NCI-H526 (cell line): Measurements from ENCODE around the gene CNIH2.
A peak's percentile ranks its signal among the peaks of the same experiment; 100 is the strongest.
"Not testable (repeated sequence)": the region's sequence is repeated elsewhere in the genome, so short reads cannot be mapped to it uniquely, and the experiment has no call there.

ENCODE experiments used
- DNase-seq, 2 experiments: peaks; one replicate each; lab custom pipeline; 2025; lab: John Stamatoyannopoulos, UW

Gene CNIH2

GRCh38 chr11:66277064-66277463 lies 911 bp upstream of the CNIH2 start:
- DNase-seq = not testable (repeated sequence)

DNA sequence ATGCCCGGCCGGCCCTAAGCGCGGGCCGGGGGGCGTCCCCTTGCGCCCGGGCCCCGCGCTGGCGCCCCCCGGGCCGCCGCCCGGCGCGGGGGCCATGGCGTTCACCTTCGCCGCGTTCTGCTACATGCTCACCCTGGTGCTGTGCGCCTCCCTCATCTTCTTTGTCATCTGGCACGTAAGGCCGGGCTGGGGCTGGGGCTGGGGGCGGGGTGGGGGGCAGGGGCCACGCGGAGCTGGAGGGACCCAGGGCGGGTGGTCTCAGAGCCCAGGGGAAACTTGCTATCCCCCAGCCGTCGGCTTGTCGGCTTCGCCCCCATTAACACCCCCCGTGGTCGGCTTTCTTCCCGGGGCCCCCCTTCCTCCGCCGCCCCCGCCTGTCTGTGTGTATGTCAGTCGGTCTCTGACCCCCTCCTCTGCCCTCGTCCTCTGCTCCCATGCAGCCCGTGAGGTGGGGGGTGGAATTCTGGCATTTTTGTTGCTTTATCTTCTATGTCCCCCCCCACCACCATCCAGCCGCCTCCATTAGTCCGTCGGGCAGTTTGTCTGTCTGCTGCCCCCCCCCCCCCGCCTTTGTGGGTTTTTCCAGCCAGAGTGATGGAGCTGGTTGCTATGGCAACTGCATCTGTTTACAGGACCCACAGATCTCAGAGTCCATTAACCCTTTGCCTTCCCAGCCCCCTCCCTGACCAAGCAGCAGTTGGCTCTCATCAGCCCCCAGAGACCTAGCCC lies 552 bp downstream of the CNIH2 start:
- DNase-seq = peak in 1 of 2 experiments; percentile 70

- DNase-seq = peak in 1 of 2 experiments; percentile 67
Measured at GRCh38 chr11:66279092-66279734, 1.2 kb downstream of the CNIH2 start.

DNA sequence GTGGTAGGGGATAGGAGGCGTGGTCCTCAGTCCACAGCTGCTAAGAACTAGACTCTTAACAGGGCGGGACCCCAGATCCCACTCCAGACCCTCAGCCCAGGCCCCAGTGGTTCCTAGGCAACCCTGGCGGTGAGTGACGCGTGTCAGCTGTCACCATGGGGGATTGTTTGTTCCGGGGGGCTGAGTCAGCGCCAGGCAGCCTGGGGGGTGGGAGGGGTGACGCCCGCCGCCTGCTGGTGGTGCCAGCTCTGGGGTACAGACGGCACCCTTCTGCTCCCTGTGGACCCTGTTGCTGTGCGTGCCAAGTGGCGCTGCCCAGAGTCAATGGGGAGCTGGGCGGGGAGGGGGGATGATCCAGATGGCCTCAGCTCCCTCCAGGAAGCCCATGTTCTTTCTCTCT lies 2.5 kb downstream of the CNIH2 start:
- no peak for DNase-seq

- no peak for DNase-seq
Measured at GRCh38 chr11:66281001-66281400, 3.0 kb downstream of the CNIH2 start.

DNA sequence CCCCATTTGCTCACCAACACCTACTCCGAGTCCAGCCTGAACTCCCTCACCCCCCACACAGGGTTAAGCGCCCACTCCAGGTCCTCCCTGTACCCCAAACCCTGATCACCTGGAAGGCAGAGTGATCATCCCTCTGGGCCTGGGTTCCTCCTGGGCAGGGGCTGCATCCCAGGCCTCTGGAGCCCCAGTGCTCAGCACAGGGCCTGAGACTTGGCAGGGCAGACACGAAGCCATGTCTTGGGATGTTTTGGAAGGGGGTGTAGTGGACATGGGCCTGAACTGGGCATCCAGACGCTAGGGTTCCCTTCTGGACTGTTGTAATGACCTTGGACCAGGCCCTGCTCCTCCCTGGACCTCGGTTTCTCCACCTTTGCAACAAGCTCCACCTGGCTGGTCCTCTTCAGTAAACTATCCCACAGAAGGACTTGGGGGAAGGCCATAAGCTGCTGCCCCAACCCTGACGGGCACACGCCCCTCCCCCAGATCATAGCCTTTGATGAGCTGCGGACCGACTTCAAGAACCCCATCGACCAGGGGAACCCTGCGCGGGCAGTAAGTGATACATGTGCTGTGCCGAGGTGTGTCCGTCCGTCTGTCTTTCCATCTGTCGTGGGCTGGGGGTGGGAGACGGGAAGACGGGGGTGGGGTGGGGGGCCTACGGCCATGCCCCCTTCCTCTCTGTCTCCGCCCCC lies 3.9 kb downstream of the CNIH2 start:
- DNase-seq = peak in 1 of 2 experiments; percentile 83

- DNase-seq = peak; percentile 94 to 100
Measured at GRCh38 chr11:66282468-66283455, 4.8 kb downstream of the CNIH2 start.

DNA sequence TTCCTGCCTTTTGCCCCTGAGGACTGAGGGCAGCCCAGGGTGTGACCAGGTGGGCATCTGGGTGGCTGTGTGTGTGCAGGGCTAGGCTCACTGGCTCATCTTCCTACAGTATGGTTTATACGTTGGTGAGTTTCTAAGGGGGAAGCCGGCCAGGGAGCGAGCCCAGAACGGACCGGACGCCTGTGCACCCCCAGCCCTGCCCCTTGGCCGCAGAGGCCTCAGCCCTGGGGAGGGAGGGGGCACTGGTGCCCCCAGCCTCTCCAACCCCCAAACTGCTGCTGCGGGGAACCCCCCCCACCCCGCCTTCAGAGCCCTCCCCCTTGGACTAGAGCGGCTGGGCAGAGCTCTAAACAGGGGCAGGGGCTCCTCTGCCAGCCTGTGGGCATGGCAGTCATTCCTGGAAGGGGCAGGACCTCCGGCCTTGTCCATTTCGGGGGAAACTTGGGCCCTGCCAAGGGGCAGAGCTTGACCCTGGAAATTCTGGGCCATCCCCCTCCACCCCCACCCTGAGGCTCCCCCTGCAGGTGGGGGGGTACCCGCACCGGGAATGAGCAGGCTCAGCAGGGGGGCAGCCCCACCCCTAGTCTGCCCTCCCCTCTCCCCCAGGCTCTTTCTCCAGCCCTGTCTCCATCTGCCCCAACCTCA lies 5.6 kb downstream of the CNIH2 start:
- no peak for DNase-seq

DNA sequence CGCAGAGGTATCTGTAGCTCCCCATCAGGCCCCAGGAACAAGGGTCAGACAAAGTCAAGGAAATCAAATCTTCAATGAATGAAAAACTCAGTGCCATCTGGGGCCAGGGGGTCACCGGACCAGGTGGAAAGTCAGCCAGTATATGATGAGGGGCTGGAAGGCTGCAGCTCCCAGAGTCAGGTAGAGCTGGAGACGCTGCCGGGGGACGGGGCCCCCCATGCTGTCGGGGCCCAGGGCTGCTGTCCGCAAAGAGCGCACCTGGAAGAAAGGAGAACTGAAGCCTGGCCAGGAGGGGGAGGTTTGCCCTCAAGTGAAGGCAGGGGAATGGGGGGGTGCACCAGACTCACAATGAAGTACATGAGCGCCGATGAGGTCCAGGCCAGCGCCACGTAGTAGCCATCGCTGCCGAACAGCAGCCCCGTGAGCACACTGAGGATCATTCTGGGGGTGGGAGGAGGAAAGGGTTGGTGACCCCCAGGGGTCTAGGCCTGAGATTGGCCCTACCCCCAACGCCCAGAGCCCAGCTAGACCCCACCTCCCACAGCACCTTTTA lies 6.6 kb downstream of the CNIH2 start:
- DNase-seq = no peak

DNA sequence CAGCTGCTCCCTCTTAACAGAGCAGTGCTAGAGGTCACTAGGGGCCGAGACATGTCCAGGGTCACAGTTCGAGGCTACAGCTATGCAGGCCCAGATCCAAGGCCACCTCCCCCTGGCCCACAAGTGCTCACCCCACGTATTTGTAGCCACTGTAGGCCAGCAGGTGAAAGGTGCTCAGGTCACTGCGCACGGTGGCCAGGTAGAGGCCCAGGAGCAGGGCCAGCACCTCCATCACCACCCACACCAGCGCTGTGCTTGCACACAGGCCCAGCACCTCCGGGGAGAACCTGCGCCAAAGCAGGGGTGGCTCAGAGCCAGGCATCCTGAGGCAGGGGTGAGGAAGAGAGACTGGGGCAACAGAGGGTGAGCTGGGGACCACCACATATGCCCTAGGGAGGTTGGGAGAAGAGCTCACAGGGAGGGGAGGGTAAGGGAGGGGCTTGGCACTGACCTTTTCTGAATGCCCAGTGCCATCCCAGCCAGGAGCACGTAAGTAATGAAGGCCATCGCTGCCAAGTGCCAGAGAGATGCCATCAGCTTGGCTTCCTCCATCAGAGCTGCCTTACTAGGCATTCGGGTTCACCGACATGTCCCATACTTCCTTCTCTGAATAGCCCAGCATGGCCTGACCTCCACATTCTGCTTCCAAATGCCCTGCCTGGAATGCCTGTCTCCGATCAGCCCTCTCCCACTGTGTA lies 7.4 kb downstream of the CNIH2 start:
- no peak for DNase-seq

GRCh38 chr11:66286699-66287098 lies 8.7 kb downstream of the CNIH2 start:
- no peak for DNase-seq

- no peak for DNase-seq
Measured at GRCh38 chr11:66287211-66287888, 9.4 kb downstream of the CNIH2 start.

DNA sequence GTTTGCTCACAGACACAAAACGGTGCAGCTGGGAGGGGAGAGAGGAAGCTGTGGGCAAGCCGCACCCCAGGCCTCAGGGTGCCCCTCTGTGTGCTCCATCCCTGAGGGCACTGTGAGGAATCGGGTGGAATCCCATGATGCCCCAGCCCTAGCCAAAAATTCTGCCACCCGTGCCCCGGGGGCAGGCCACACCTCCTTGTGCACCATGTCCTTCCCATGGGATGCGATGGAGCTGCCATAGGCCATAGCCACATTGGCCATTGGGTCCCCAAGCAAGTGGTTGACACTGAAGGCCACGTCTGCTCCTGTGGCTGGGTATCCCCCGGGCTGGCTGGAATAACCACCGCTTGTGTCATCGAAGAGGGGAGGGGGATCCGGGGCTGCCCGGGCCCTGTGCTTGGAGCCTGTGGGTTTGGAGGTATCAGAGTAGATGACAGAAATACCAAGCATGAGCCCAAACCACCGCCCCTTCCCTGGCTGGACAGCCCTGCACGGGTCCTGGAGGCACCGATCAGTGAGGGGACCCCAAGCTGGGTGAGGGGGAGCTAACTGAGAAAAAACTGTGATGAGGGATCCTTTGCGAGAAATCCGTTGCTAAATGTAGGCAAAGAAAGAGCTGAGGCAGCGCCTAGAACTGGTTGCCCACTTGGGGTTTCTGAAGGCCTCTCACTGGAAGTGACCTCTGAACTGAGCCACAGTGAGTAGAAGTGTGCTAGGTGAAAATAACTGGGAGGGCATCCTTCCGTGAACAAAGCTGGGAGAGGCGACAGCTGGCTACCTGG lies 10.1 kb downstream of the CNIH2 start:
- peak in 1 of 2 experiments; percentile 35 for DNase-seq

DNA sequence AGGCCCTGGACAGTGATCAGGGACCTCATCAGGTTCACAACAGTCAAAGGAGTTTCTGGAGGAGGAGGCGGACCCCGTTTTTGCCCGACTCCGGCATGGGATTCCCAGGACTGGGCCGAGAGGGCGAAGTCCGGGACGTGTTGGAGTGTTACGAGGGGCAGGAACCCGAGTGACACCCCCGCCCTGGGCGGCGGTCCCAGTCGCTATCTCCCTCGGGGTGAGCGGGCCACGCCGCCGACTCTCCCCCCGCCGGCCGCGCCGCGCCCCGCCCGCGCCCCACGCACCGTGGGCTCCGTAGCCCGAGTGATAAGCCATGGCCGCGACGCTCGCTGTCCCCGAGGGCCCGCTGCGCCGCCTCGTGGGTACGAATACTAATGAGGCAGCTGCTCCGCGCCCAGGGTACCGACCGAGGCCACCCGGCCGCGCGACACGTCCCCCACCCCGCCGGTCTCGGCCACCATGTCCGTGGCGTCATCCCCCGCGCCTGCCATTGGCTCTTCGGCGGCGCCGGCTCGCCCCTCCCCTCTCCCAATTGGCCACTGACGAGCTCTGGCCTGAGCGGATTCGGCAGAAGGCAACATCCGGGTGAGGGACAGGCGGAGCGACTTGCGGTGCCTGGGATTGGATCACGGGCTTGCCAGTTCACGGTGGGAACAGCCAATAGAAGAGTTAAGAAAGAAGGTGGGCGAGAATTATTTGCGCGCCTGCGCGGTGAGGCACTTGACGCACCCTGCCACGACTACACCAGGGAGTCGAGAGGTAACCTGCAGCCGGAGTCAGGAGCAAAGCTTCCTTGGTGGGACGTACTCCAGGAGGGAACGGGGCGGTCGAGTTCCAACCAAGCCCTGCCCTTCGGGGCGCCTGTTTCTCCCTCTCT lies 10.9 kb downstream of the CNIH2 start, which contains the start of gene YIF1A:
Gene YIF1A, minus strand, starts transcription at position 473 of the 877 bp plus-strand sequence. Its CDS starts 158 bp downstream, at position 315.
- DNase-seq = peak; percentile 99 to 100

DNA sequence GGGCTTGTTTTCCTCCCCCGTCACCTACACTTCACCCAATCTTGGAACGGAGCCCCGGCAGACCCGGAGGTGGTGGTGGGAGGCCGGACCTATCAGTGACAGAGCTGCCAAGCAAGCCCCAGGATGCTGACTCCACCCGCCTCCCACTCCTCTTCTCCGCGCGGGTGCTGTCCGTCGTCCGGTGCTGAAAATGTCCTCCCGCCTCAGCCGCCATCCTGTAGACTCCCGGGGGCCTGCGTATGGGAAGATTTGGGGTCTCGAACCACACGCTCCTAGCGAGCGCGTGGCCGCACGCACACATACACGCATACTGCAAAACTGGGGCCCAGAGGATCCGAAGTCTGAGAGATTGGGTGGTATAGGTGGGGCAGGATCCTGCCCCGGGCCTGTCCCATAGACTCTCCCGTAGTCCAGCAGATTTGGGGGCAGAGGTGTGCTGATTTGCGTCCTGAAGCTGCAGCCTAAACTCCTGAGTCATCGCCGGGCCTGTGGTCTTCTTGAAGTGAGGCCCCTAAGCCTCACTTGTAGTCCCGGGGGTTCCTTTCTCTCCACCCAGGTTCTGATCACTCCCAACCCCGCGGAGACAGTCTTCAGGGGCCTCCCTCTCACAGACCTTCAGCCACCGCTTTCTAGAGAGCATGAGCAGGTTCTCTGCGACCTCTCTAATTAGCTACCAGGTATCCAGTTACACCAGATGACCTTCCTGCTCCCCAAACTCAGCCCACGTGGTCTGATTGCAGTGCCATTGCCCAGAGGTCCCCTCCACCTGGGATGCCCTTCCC lies 11.8 kb downstream of the CNIH2 start:
- no peak for DNase-seq

- DNase-seq = no peak
Measured at GRCh38 chr11:66290330-66290621, 12.3 kb downstream of the CNIH2 start.

DNA sequence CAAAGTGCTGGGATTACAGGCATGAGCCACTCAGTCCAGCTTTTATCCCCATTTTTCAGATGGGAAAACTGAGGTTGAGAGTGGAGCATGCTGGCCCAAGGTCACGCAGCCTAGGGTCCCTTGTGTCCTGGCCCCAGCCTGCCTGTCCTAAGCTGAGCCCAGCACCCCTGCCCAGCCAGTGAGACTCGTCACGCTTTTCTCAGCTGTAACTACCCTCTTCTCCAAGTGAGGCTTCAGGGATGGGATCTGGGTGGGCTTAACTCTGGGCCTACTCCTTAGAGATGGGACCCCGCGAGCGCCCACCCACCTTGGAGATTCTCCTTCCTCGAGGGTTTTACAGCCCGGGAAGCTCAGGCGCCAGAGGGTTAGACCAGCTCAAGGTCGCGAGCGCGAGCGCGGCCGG lies 13.3 kb downstream of the CNIH2 start:
- no peak for DNase-seq
